Loucy (cell line): Measurements from ENCODE around the gene ADAMTS7.

Experiments used
- H2AFZ ChIP-seq: fragments of 200-600 bp; sonication (generic); 2 replicates; pipeline ENCODE4 v1.6.0; 2016; ENCODE audit warnings: antibody characterized with exemption, mild to moderate bottlenecking, low read length, moderate library complexity
- H3F3A ChIP-seq: fragments of 200-600 bp; 2 replicates; pipeline ENCODE4 v1.6.0; 2016; ENCODE audit warnings: antibody characterized with exemption, low read depth, mild to moderate bottlenecking
- H3K27me3 ChIP-seq: fragments of 200-600 bp; sonication (generic); 2 replicates; pipeline ENCODE4 v1.6.1; 2014; ENCODE audit warnings: low read length, mild to moderate bottlenecking; ENCODE audit not compliant: insufficient read depth, poor library complexity, severe bottlenecking
- H3K36me3 ChIP-seq: fragments of 200-600 bp; sonication (generic); 2 replicates; pipeline ENCODE4 v1.6.1; 2016; ENCODE audit warnings: low read length; ENCODE audit not compliant: insufficient read depth
- H3K4me1 ChIP-seq: fragments of 200-600 bp; sonication (generic); 2 replicates; pipeline ENCODE4 v1.5.1; 2014; ENCODE audit warnings: low read length, mild to moderate bottlenecking; ENCODE audit not compliant: insufficient read depth, poor library complexity, severe bottlenecking
- H3K4me2 ChIP-seq: fragments of 200-600 bp; sonication (generic); 2 replicates; pipeline ENCODE4 v1.6.0; 2014; ENCODE audit warnings: antibody characterized with exemption, low read length, low read depth, mild to moderate bottlenecking; ENCODE audit not compliant: poor library complexity, severe bottlenecking
- H3K4me3 ChIP-seq: fragments of 200-600 bp; sonication (generic); 2 replicates; pipeline ENCODE4 v1.5.1; 2014; ENCODE audit warnings: low read length, mild to moderate bottlenecking, mixed read lengths; ENCODE audit not compliant: poor library complexity, severe bottlenecking
- H3K79me2 ChIP-seq: fragments of 200-600 bp; sonication (generic); 2 replicates; pipeline ENCODE4 v1.6.1; 2014; ENCODE audit warnings: low read length; ENCODE audit not compliant: insufficient read depth
- H3K9ac ChIP-seq: fragments of 200-600 bp; sonication (generic); 2 replicates; pipeline ENCODE4 v1.6.0; 2014; ENCODE audit warnings: mild to moderate bottlenecking, low read depth, low read length, moderate library complexity; ENCODE audit not compliant: poor library complexity, severe bottlenecking
- H3K9me2 ChIP-seq: fragments of 200-600 bp; sonication (generic); replicated peaks from 2 replicates; pipeline ENCODE4 v1.6.1; 2016; ENCODE audit warnings: low read depth, low read length, mixed read lengths
- H3K9me3 ChIP-seq: fragments of 200-600 bp; sonication (generic); 2 replicates; pipeline ENCODE4 v1.6.1; 2014; ENCODE audit warnings: mild to moderate bottlenecking, antibody characterized with exemption, low read length, low read depth; ENCODE audit not compliant: insufficient read depth
- H4K20me1 ChIP-seq: fragments of 200-600 bp; sonication (generic); 2 replicates; pipeline ENCODE4 v1.6.0; 2014; ENCODE audit warnings: antibody characterized with exemption, low read length, mild to moderate bottlenecking; ENCODE audit not compliant: insufficient read depth, poor library complexity, severe bottlenecking
- CTCF ChIP-seq: fragments of 200-600 bp; sonication (generic); conservative IDR thresholded peaks from 2 replicates; pipeline ENCODE4 v1.5.1; 2014; ENCODE audit warnings: mild to moderate bottlenecking, antibody characterized with exemption, low read length
- EZH2phosphoT487 ChIP-seq: fragments of 200-600 bp; IDR thresholded peaks from 2 replicates; pipeline ENCODE4 v1.6.1; 2018; ENCODE audit warnings: antibody characterized with exemption, mild to moderate bottlenecking, moderate library complexity, borderline replicate concordance

The ADAMTS7 gene

GRCh38 chr15:78791357-78791756 lies 19.9 kb downstream of the ADAMTS7 start:
- Histone ChIP-seq H3F3A (no peaks in the 10 kb centered on the region), H4K20me1 (no peaks in the 10 kb centered on the region), H3K36me3 (no peaks in the 10 kb centered on the region), H3K4me1 (no peaks in the 10 kb centered on the region), H3K9me3 (no peaks in the 10 kb centered on the region), H3K9me2 (no peaks in the 10 kb centered on the region), H2AFZ (no peak overlapping the region), H3K79me2 (no peaks in the 10 kb centered on the region), H3K4me3 (no peak overlapping the region), H3K27me3 (no peaks in the 10 kb centered on the region), H3K4me2 (no peak overlapping the region), H3K9ac (no peak overlapping the region)
- TF ChIP-seq EZH2phosphoT487 = no peak
- no peak for TF ChIP-seq CTCF

- no peak overlapping the region for H2AFZ ChIP-seq
- no peaks in the 10 kb centered on the region for H3K36me3 ChIP-seq
- no peaks in the 10 kb centered on the region for H3K4me1 ChIP-seq
- H3K9me2 ChIP-seq = no peaks in the 10 kb centered on the region
- no peaks in the 10 kb centered on the region for H3F3A ChIP-seq
- no peak overlapping the region for H3K9ac ChIP-seq
- no peak overlapping the region for H3K4me2 ChIP-seq
- H3K4me3 ChIP-seq = no peak overlapping the region
- TF ChIP-seq CTCF (no peak), EZH2phosphoT487 (no peak)
- no peaks in the 10 kb centered on the region for H3K27me3 ChIP-seq
- H3K9me3 ChIP-seq = no peaks in the 10 kb centered on the region
- H3K79me2 ChIP-seq = no peaks in the 10 kb centered on the region
- H4K20me1 ChIP-seq = no peaks in the 10 kb centered on the region
These were observed 21.2 kb downstream of the ADAMTS7 start for GRCh38 chr15:78790027-78790426.

GRCh38 chr15:78789615-78790014 lies 21.6 kb downstream of the ADAMTS7 start:
- Histone ChIP-seq H3K9me3 (no peaks in the 10 kb centered on the region), H3F3A (no peaks in the 10 kb centered on the region), H3K4me1 (no peaks in the 10 kb centered on the region), H3K4me3 (no peak overlapping the region), H3K36me3 (no peaks in the 10 kb centered on the region), H3K4me2 (no peak overlapping the region), H3K9me2 (no peaks in the 10 kb centered on the region), H2AFZ (no peak overlapping the region), H3K9ac (no peak overlapping the region), H3K79me2 (no peaks in the 10 kb centered on the region), H3K27me3 (no peaks in the 10 kb centered on the region), H4K20me1 (no peaks in the 10 kb centered on the region)
- TF ChIP-seq EZH2phosphoT487 (no peak), CTCF (no peak)
